Upper lobe of left lung (tissue), 4 donors: ENCODE measurements around the gene GNAS.

Source experiments
- CTCF ChIP-seq, 6 experiments: fragments of 450-650 bp in 4 of 6; fragments of 200-600 bp in 2 of 6; sonication (generic) in 2 of 6; IDR thresholded peaks; one replicate each; pipeline ENCODE4 v1.5.1; 2016 to 2019; ENCODE audit warnings: antibody characterized with exemption in 6 of 6
- EP300 ChIP-seq, 4 donors: sonication (generic); formaldehyde crosslinking; IDR thresholded peaks; one replicate each; pipeline ENCODE4 v1.5.1; 2017; ENCODE audit warnings: antibody characterized with exemption in 4 of 4, control low read depth in 2 of 4
- POLR2A ChIP-seq, 4 donors: fragments of 450-650 bp; IDR thresholded peaks; one replicate each; pipeline ENCODE4 v1.5.1; 2016 to 2017; ENCODE audit warnings: antibody characterized with exemption in 4 of 4, mild to moderate bottlenecking in 2 of 4

- no peak for TF ChIP-seq EP300 (IDR thresholded peaks at IDR 0.05)
- no peak for TF ChIP-seq POLR2A (IDR thresholded peaks at IDR 0.05)
- TF ChIP-seq CTCF (IDR thresholded peaks at IDR 0.05) = no peak
Observed at GRCh38 chr20:58906894-58907293, 54.4 kb downstream of the GNAS start.
